Esophagus muscularis mucosa (tissue), 4 donors: ENCODE results near the gene GRID1. TPM values are rescaled to one million over a fixed set of nuclear protein-coding genes. Genes with fewer than 3 reads are reported as not detected.

Experiments used
- DNase-seq: peaks from one replicate; pipeline ENCODE4 v3.0.0-alpha.2; 2017; ENCODE audit errors: extremely low spot score
- H3K27ac ChIP-seq, 4 donors: fragments of 200-600 bp; sonication (generic); replicated peaks in 1 of 4; 1 replicate in 3 of 4; 2 replicates in 1 of 4; pipeline ENCODE4 v1.5.1; 2016 to 2019; ENCODE audit warnings: mild to moderate bottlenecking in 1 of 4
- H3K27me3 ChIP-seq, 4 donors: fragments of 200-600 bp; sonication (generic); one replicate each; pipeline versions ENCODE4 v1.5.1 to v1.6.0; 2016 to 2019
- H3K36me3 ChIP-seq, 4 donors: fragments of 200-600 bp; sonication (generic); one replicate each; pipeline ENCODE4 v1.5.1; 2016 to 2019
- H3K4me1 ChIP-seq, 4 donors: fragments of 200-600 bp; sonication (generic); one replicate each; pipeline ENCODE4 v1.5.1; 2016 to 2019
- H3K4me3 ChIP-seq, 4 donors: fragments of 200-600 bp; sonication (generic); 1 replicate in 2 of 4; 2 replicates in 2 of 4; pipeline ENCODE4 v1.5.1; 2016 to 2019; ENCODE audit warnings: mild to moderate bottlenecking in 4 of 4, moderate library complexity in 1 of 4
- H3K9me3 ChIP-seq, 4 donors: fragments of 200-600 bp; sonication (generic); 1 replicate in 3 of 4; 2 replicates in 1 of 4; pipeline ENCODE4 v1.5.1; 2016 to 2019
- EP300 ChIP-seq: sonication (generic); formaldehyde crosslinking; IDR thresholded peaks from one replicate; pipeline ENCODE4 v1.6.1; 2017; ENCODE audit warnings: antibody characterized with exemption
- POLR2A ChIP-seq: fragments of 450-650 bp; IDR thresholded peaks from one replicate; pipeline ENCODE4 v1.6.1; 2017; ENCODE audit warnings: antibody characterized with exemption, moderate library complexity, mild to moderate bottlenecking, low read depth
- POLR2AphosphoS5 ChIP-seq, 2 donors: sonication (generic); formaldehyde crosslinking; IDR thresholded peaks; one replicate each; pipeline ENCODE4 v1.6.1; 2017; ENCODE audit warnings: antibody characterized with exemption in 2 of 2
- WGBS: methylation state at CpG from one replicate; pipeline ENCODE4 v1.1.5; 2018; 5-methylcytosine and 5-hydroxymethylcytosine counted together
- intact Hi-C: fragments of 100-400 bp; cut with DNase I; formaldehyde crosslinking; loops from one replicate; pipeline ENCODE4 v1.15.1; 2023
- total RNA-seq, 4 donors: library from RNA; depleted of rRNA; stranded (reverse); fragments of >200 nt; gene quantifications; one replicate each; pipeline versions ENCODE4 v1.1.0 to v1.2.1, GENCODE V29; 2016
- TF ChIP-seq, protein P1 (sequence below), 3 experiments: fragments of 200-600 bp in 2 of 3; fragments of 450-650 bp in 1 of 3; sonication (generic) in 2 of 3; IDR thresholded peaks; one replicate each; pipeline ENCODE4 v1.5.1; 2017 to 2019; ENCODE audit warnings: antibody characterized with exemption in 3 of 3, mild to moderate bottlenecking in 2 of 3, moderate library complexity in 1 of 3

Gene GRID1
- total RNA-seq, 4 donors from 2014 or later, result under 0.01 to 1.3 (median 1.1) TPM

GRCh38 chr10:86017841-86018734 is 348.5 kb downstream of the GRID1 start:
- intact Hi-C loops, result no loop called here
- Histone ChIP-seq H3K27me3 (no peaks in the 10 kb centered on the region), H3K9me3 (no peaks in the 10 kb centered on the region), H3K4me3 (no peak overlapping the region), H3K36me3 (no peaks in the 10 kb centered on the region), H3K4me1 (peaks cover 0 to 10% (median 0%) of the 10 kb centered on the region in 4 donors), H3K27ac (no peak overlapping the region)
- 64% methylated on average over 10 of the region's 13 CpGs for WGBS
- DNase-seq, result no peak
- TF ChIP-seq POLR2AphosphoS5 (IDR thresholded peaks at IDR 0.05), result no peak

- DNase-seq, result no peak
- 69% methylated on average over 2 of the region's 2 CpGs for WGBS
- H3K4me1 ChIP-seq, result peaks cover 0 to 3% (median 0%) of the 10 kb centered on the region in 4 donors
- no peaks in the 10 kb centered on the region for H3K27me3 ChIP-seq
- H3K9me3 ChIP-seq, result no peaks in the 10 kb centered on the region
- TF ChIP-seq, protein P1, sequence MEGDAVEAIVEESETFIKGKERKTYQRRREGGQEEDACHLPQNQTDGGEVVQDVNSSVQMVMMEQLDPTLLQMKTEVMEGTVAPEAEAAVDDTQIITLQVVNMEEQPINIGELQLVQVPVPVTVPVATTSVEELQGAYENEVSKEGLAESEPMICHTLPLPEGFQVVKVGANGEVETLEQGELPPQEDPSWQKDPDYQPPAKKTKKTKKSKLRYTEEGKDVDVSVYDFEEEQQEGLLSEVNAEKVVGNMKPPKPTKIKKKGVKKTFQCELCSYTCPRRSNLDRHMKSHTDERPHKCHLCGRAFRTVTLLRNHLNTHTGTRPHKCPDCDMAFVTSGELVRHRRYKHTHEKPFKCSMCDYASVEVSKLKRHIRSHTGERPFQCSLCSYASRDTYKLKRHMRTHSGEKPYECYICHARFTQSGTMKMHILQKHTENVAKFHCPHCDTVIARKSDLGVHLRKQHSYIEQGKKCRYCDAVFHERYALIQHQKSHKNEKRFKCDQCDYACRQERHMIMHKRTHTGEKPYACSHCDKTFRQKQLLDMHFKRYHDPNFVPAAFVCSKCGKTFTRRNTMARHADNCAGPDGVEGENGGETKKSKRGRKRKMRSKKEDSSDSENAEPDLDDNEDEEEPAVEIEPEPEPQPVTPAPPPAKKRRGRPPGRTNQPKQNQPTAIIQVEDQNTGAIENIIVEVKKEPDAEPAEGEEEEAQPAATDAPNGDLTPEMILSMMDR (IDR thresholded peaks at IDR 0.05), result no peak
- TF ChIP-seq POLR2A (no peak), POLR2AphosphoS5 (IDR thresholded peaks at IDR 0.05) (no peak), EP300 (no peak)
- H3K27ac ChIP-seq, result no peak overlapping the region
- no peaks in the 10 kb centered on the region for H3K36me3 ChIP-seq
- no peak overlapping the region for H3K4me3 ChIP-seq
- intact Hi-C loops, result no loop called here
These were observed 353.0 kb downstream of the GRID1 start for GRCh38 chr10:86013568-86013967.

DNA sequence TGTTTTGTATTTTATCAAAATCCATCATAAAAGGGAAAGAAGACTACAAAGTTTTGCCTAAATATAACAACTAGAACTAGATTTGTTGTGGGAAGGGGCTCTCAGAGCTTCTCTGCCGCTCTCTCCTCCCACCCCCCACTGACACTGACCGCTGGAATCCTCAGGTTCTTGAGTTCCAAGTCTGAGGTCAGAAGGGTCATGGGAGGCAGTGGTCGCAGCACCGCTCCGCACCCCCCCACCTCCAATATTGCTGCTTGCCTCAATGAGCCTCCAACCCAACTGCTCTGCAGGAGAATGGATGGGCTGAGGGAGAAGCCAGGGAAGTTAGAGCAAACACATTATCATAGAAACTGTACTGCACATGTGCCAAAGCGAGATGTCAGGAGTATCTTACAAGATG is 359.4 kb downstream of the GRID1 start:
- Histone ChIP-seq H3K4me1 (no peaks in the 10 kb centered on the region), H3K4me3 (no peak overlapping the region), H3K27ac (no peak overlapping the region), H3K9me3 (no peaks in the 10 kb centered on the region), H3K27me3 (no peaks in the 10 kb centered on the region), H3K36me3 (no peaks in the 10 kb centered on the region)
- intact Hi-C loops, result no loop called here
- 78% methylated on average over 6 of the region's 6 CpGs for WGBS
- DNase-seq, result no peak
- TF ChIP-seq, protein P1 (IDR thresholded peaks at IDR 0.05), result no peak
- TF ChIP-seq POLR2AphosphoS5 (IDR thresholded peaks at IDR 0.05) (no peak), POLR2A (no peak), EP300 (no peak)

DNA sequence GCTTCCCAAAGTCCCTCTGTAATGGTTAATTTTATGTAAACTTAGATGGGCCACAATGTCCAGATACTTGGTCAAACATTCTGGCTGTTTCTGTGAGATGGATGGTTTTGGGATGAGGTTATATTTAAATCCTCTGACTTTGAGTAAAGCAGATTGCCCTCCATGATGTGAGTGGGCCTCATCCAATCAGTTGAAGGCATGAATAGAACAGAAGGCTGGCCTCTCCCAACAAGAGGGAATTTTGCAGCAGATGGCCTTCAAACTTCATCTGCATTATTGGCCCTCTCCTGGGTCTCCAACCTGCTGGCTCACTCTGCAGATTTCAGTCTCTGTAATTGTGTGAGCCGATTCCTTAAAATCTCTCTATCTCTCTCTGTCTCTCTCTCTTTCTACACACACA is 362.3 kb downstream of the GRID1 start:
- Histone ChIP-seq H3K4me3 (no peak overlapping the region), H3K9me3 (no peaks in the 10 kb centered on the region), H3K27me3 (no peaks in the 10 kb centered on the region), H3K4me1 (no peaks in the 10 kb centered on the region), H3K36me3 (no peaks in the 10 kb centered on the region), H3K27ac (no peak overlapping the region)
- 83% methylated on average over 1 of the region's 1 CpG for WGBS
- intact Hi-C loops, result no loop called here
- no peak for DNase-seq
- no peak for TF ChIP-seq POLR2A
- TF ChIP-seq, protein P1 (IDR thresholded peaks at IDR 0.05), result no peak
- TF ChIP-seq POLR2AphosphoS5 (IDR thresholded peaks at IDR 0.05), result no peak
- TF ChIP-seq EP300, result no peak

GRCh38 chr10:86003201-86003621 is 363.4 kb downstream of the GRID1 start:
- TF ChIP-seq EP300, result no peak
- TF ChIP-seq, protein P1 (IDR thresholded peaks at IDR 0.05), result no peak
- TF ChIP-seq POLR2AphosphoS5 (IDR thresholded peaks at IDR 0.05), result no peak
- no peak for TF ChIP-seq POLR2A
- no peak overlapping the region for H3K27ac ChIP-seq
- WGBS, result 82% methylated on average over 3 of the region's 3 CpGs
- no peak for DNase-seq
- intact Hi-C loops, result no loop called here
- no peaks in the 10 kb centered on the region for H3K9me3 ChIP-seq
- H3K27me3 ChIP-seq, result no peaks in the 10 kb centered on the region
- no peaks in the 10 kb centered on the region for H3K4me1 ChIP-seq
- no peak overlapping the region for H3K4me3 ChIP-seq
- H3K36me3 ChIP-seq, result no peaks in the 10 kb centered on the region
